HG02678 (cell line): ENCODE results near the gene ATXN10.

ENCODE experiments used
- ATAC-seq: cut with Tn5 transposase; IDR thresholded peaks from one replicate; pipeline ENCODE4 v1.9.1; 2021; ENCODE audit warnings: mild to moderate bottlenecking, moderate library complexity; ENCODE audit not compliant: unreplicated experiment

The ATXN10 gene

DNA sequence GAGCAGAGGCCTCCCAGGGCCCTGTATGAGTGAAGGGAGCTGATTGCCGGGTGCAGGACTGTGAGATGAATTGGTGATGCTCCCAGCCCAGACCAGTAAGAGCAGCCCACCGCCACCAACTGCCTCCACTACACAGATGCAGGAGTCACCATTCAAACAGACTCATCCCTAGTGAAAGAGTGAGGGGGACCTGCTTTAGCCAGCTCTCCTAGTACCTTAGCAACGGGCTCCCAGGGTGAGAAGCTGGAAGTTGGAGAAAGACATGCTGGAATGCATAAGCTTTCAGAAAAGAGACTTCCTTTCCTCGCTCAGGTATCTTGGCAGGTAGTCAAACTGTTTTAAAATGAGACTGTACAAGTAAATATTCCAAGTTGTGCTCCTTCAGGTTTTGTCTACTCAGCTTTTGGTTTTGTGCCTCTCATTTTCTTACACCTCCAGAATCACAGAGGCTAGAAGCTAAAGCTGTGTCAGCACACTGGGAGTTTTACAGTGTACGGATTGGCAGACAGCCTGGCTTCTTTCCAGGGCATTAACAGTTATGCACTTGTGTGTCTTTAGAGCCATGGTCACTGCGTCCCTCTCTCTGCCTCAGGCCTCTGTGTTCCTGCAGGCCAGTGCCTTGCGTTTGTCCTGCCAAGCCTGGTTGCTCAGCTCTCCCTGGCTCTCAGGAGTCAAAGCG lies 146.2 kb downstream of the ATXN10 start:
- ATAC-seq: no peak

DNA sequence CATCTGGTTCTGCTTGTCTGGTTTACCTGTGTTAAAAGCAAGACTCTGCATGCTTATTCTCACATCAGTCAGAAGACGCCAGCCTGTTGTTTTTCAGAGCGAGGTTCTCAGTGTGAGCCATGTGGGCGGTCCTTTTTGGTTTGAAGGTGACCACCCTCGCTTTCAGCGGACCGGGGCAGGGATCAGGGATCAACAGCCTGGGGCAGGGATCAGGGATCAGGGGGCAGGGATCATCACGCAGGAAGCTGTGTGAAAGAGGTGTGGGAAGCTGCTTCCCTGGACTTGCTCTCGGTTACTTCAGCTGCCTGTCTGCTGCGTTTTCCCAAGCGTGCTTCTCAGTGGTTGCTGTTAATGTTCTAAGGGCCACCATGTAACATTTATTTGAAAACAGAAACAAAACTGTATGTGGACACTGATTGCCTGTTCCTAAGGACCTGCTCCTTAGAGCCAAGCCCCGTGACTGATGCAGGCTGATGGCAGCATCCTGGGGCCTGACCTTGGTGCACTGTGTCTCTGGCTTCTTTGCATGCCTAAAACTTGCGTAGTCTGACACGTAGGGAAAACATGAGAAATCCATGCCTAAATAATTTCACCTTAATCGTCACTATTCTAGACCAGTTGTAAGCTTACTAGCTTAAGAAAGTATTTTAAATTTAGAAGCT lies 146.9 kb downstream of the ATXN10 start:
- no peak for ATAC-seq

DNA sequence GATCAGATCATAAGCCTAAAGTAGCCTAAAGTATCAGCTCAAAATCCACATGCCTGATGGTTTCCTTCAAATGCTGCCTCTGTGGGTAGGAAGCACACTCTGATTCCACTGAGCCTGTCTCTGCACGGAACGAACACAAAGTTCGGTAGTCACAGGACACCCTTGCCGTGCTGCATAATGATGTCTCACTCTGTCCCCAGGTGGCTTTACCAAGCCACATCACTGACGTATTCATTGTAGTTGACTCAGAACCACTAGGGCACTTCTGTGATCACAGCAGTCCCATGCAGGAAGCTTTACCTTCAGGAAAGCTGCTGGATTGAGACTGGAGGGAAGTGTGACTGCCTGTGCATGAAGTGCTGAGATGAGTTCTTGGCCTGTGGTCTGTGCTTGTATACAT lies 147.7 kb downstream of the ATXN10 start:
- no peak for ATAC-seq

DNA sequence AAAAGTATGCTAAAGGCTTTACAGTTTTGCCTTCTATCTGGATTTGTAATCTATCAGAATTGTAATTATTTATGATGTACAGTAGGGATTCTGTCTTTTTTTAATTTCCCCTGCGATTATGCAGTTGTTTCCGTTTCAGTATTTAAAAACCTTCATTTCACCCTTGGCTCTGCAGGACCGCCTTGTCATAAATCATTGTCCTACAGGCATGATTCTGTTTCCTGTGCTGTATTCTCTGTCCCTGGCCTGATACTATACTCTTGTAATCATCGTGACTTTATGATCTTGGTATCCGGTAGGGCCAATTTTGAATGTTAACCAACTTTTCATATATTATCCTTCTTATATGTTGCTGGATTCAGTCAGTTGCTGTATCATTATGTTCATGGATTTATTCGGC lies 151.7 kb downstream of the ATXN10 start:
- no peak for ATAC-seq

DNA sequence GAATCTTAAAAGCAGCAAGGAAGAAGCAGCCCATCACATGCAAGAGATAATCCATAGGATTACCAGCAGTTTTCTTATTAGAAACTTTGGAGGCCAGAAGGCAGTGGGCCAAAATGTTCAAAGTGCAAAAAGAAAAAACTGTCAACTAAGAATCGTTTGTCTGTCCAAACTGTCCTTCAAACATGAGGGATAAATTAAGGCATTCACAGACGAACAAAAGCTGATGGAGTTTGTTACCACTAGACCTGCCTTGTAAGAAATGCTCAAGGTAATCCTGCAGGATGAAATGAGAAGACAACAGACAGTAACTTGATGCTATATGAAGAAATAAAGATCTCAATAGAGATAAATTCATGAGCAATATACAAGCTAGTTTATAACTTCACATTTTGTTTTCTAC lies 154.9 kb downstream of the ATXN10 start:
- ATAC-seq: no peak

DNA sequence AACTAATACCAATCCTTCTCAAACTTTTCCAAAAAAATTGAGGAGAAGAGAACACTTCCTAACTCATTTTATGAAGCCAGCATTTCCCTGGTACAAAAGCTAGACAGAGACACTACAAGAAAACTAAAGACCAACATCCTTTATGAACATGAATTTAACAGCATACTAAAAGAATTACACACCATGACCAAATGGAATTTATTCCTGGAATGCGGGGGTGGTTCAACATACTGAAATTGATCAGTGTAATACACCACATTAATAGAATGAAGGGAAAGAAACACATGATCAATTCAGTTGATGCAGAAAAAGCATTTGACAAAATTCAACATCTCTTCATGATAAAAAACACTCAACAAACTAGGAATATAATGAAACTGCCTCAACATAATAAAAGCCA lies 157.2 kb downstream of the ATXN10 start:
- ATAC-seq: no peak

DNA sequence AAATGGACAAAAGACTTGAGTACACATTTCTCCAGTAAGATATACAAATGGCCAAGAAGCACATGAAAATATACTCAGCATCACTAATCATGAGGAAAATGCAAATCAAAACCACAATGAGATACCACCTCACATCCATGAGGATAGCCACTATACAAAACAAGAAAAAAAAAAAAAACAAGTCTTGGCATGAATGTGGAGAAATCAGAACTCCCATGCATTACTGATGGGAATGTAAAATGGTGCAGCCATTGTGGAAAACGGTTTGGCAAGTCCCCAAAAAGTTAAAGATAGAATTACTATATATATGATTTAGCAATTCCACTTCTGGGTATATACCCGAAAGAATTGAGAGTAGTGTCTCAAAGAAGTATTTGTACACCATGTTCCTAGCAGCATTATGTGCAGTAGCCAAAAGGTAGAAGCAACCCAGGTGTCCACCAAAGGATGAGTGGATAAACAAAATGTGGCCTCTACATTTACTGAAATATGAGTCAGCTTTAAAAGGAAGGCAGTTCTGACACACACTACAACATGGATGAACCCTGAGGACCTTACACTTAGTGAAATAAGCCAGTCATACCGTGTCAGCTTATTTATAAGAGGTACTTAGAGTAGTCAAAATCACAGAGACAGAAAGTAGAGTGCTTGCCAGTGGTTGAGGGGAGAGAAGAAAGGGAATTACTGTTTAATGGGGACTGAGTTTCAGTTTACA lies 159.1 kb downstream of the ATXN10 start:
- ATAC-seq: no peak

DNA sequence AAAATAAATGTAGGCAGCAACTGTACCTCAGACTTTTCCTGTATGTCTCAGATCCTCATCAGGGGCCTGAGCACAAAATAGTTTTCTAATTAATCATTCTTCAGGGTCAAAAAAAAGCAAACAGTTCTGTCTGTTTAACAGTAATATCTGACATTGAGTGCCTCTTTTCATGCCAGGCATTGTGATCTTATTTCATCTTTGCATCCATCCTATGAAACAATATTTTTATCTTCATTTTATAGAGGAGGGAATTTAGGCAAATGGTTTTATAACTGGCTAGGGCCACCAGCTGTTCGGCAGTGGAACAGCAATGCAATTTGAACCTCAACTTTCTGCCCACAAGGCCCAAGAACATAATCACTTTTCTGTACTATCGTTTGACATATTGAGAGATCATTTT lies 159.8 kb downstream of the ATXN10 start:
- no peak for ATAC-seq

DNA sequence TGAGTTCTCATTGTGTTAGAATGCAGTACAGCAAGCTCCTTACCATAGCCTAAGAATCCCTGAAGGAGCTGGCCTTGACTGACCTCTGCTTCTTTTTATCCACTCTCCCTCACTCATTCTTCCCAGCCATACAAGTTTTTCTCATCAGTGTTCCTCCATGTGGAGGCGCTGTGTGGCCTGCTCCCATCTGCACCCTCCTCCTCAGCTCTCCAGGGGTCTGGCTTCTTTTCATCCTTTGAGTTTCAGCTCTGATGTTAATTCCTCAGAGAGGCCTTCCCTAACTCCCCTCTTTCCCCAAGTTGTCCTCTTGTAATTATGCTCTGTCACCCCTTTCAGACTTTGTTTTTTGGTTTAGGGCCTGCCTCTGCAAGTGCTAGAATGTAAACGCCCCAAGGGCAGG lies 160.5 kb downstream of the ATXN10 start:
- no peak for ATAC-seq

DNA sequence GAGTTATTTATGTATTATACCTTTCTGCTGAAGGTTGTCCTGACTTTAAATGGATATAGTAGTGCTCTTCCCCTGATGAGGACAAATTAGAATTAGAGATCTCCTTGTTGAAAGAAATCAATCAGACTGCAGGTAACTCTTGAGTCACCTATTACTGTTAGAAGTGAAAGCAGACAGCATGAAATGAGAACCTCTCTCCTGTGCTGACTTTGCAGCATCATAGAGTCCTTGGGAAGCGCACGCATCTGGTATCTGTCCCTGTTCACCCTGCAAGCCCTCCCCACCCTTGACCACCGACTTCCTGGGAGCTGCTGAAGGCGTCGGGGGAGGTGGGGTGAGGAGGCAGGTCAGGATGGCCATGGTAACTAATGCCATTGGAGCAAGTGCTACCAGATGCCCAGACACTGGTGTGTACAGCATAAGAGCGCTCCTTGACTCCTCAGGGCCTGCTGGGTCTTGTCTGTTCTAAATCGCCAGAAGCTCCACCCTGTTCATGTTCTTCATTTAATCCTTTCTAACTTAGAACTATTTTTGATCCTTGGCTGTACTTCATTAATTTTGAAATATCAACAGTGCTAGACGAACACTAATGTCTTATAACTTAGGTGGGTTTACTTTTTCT lies 161.4 kb downstream of the ATXN10 start:
- no peak for ATAC-seq

DNA sequence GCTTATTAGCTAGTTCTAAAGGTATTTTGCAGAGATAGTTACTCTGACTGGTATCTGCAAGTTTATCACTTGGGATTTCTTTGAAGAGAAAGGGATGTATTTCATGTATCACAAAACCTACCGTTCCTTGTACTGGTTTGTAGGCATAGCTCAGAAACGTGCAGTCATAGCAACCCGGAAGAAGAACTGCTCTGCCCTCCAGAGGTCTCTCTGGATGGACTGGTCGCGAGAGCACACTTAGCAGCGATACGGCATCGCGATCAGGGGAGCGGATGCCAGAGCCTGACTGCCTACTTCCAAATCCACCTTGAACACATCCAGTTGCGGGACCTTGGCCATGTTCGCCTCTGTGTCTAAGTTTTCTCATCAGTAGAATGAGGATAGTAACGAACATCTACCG lies 162.0 kb downstream of the ATXN10 start:
- ATAC-seq: no peak

DNA sequence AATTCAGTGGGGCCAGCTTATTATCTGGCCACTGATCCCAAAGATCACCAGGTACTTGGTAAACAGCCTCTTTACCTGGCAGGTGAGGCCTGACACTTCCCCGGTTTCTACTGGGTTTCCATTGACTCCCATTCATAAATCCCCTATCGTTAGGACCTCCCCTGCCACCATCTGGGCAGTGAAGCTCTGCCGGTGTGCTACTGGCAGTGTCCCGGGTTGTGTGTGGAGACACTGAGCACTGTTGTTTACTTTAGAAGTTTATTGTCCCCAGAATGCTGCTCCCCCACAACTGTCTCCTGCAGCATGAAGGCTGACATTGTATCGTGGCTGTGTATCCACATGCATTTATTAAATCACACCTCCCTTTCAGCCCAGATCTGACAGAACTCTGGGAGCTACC lies 162.6 kb downstream of the ATXN10 start:
- ATAC-seq: no peak

DNA sequence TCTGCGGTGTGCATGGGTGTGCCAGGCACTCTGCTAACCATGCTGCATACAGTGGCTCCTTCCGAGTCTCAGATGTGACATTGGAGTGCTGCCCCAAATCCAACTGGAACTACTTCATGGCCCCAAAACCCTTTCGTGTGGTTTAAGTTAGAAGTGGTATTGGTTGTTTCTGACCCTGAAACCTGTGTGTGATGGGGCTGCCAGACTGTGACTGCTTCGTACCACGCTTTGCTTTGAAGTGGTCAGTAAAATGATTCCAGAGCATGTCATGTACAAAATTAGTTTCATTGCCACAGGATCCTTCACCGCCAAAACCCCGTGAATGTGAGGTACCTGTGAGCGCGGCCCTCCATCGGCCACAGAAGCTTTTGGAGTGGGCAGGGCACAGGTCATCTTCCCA lies 163.2 kb downstream of the ATXN10 start:
- ATAC-seq: no peak

DNA sequence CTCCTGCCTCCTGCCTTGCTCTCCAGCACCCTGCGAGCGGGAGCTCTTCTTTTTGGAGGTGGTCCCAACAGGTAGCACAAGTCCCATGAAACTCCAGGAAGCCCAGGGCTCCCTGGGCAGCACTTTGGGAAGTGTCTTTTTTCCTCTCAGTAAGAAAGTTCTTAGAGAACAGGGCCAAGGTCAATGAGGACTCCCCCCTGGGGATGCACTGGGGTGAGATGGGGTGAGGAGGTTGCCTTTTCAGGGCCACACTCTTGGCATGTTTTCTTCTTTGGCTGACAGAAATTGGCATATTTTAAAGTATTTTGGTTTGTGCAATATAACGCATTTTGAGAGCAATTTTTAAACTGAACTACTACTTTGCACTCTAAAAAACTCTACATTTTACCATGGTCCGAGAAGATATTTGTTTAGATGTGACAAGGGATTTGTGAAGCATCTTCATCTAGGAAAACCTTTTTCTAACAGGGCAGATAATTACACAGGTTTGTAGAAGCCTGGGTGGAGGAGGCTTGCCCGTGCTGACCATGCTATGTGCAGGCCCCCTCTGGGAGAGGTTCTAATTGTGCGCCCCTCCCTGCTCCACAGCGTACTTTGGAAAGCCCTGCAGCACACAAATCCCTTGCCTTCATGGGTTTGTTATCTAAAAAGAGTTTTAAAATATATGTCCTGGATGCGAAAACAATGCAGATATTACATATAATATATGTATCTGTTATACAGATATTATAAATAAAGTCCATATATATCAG lies 165.0 kb downstream of the ATXN10 start:
- ATAC-seq: no peak

DNA sequence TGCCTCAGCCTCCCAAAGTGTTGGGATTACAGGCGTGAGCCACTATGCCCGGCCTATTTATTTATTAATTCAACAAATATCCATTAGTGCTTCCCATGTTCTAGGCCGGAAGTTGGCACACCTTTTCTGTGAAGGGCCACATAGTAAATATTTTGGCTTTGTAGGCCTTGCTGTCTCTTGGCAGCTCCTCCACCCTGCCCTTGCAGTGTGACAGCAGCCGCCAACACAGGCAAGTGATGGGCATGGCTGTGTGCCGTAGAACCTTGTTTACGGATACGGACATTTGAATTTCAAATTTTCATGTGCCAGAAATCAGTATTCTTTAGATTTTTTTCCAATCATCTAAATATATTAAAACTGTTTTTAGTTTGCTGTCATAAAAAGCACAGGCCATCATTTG lies 165.9 kb downstream of the ATXN10 start:
- no peak for ATAC-seq

DNA sequence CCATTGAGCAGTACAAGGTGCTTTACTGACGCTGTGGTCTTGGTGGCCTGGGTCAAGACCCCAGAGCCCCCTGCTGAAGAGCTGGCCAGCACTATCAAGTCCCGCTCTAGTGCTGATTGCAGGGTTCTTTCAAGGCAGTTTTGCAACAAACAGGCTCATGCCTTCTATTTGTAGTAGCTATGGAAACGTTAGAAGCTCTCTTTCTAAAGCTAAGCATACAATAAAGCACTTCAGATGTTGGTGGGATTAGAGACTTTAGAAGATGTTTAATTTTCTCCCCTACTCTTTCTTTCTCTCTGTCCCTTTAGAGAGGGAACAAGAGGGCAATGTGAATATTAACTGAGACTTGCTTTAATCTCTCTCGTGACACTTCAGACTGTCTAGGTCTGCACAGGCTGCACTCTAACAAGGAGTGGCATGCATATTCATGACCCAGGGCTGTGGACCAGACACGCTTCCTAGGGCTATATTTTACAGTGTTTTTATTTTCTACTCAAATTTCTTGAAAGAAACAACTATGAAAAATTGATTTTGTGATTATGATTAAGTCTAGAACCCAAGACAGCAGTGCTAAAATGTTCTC lies 166.8 kb downstream of the ATXN10 start:
- no peak for ATAC-seq

DNA sequence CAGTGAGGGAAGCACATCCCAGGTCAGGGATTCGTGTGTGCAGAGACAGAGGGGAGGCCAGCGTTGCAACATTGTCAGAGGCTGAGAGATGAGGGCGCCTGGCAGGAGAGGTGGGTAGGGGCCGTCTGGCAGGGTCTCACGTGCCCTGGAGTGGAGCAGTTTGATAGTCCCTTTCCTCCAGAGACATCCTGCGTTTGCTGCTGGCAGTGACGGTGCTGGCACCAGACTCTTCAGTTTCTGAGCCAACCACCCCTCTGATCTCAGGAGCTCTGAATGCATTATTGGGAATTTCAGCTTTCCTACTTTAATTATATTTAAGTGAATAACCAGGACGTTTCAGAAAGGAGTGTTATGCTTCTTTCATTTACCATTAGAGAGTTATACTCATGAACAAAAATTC lies 168.8 kb downstream of the ATXN10 start:
- no peak for ATAC-seq

DNA sequence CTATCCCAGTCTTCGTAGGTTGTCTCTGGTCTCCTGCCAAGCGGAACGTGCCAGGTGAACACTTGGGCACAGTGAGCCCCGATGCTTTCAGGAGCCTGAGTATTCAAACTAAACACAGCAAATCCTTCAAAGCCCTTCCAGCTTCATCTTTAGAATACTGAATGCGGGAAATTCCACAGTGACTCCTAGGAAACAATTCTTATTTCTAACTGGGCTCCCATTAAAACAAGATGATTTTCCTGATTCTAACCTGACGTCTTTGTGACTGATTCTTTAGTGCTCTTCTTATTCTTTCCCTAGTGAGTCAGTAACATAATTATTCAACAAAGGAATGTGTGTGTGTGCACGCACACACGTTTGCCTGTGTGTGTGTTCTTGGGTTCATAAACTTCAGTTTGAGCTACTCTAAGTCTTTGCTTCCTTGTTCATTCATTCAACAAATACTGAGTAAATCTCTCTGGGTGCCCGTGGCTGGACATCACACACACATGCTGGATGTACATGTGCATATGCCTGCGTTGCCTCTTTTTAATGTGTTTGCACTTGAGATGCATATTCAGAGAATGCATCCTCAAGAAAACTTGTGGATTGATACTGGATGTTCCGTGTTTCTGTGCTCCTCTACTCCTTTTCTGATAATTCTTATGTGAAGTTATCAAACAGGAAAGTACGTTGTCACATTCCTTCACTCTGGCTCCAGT lies 170.8 kb downstream of the ATXN10 start:
- ATAC-seq: no peak

DNA sequence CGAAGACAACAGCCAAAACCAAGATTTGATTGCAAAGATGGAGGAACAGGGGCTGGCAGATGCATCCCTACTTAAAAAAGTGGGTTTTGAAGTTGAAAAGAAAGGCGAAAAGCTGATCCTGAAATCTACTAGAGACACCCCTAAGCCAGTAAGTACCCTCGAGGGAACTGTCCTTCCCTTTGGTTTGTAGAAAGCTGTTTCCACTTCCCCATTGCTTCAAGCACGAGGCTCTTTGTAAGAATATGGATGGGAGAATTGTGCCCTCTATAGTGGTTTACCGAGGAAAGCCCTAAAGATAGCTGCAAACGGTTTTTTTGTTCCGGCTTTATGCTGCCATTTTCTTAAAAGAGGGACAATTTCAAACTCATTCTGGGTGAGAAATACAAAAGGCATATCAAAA lies 171.4 kb downstream of the ATXN10 start:
- ATAC-seq: no peak

DNA sequence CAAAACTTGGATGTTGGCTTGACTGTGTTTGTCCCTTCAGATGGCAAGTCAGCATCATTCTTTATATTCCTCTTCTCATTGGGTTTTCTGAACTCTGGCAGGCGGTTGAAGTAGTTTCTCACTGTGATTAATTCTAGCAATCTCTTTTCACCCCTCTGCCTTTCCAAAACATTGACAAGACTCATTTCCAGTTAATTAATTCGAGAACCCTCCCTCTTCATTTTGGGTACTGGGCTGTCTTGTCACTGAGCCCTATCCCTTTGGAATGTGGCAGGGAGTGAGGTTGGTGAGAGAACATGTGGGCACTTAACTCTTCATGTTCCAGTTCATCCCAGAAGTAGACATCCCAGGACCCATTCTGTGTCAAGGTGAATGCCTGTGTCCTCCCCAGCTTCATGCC lies 172.4 kb downstream of the ATXN10 start:
- no peak for ATAC-seq
